IPS DF 4.7 (cell line): ENCODE results near the gene PLCB3.

ENCODE experiments used
- DNase-seq: peaks from one replicate; pipeline ENCODE4 v3.0.0-alpha.2; 2013; ENCODE audit warnings: low spot score; ENCODE audit errors: extremely low read depth

Gene PLCB3

GRCh38 chr11:64220798-64221197 is 30.5 kb upstream of the PLCB3 start:
- no peak for DNase-seq

- no peak for DNase-seq
Observed at GRCh38 chr11:64222651-64223000, 28.7 kb upstream of the PLCB3 start.

GRCh38 chr11:64223001-64223651 is 28.2 kb upstream of the PLCB3 start:
- DNase-seq: no peak

- DNase-seq: no peak
Observed at GRCh38 chr11:64224151-64224890, 27.0 kb upstream of the PLCB3 start.

GRCh38 chr11:64224891-64225607 is 26.3 kb upstream of the PLCB3 start:
- DNase-seq: no peak

GRCh38 chr11:64225608-64226506 is 25.5 kb upstream of the PLCB3 start, which contains the start of the genes NUDT22 and TRPT1:
Gene NUDT22 (plus strand): TSS chr11:64226274. CDS start chr11:64226653, 379 bp downstream.
Gene TRPT1 (minus strand): TSS chr11:64226186. CDS start chr11:64225860, 326 bp downstream.
- no peak for DNase-seq

GRCh38 chr11:64226507-64227051 is 24.8 kb upstream of the PLCB3 start:
- no peak for DNase-seq

- DNase-seq: no peak
Observed at GRCh38 chr11:64227405-64227956, 23.8 kb upstream of the PLCB3 start.

- no peak for DNase-seq
Observed at GRCh38 chr11:64229090-64229743, 22.1 kb upstream of the PLCB3 start.

- DNase-seq: no peak
Observed at GRCh38 chr11:64229744-64230170, 21.6 kb upstream of the PLCB3 start.

GRCh38 chr11:64230171-64230984 is 21.0 kb upstream of the PLCB3 start, which contains the start of gene DNAJC4:
Gene DNAJC4 (plus strand): TSS chr11:64230548. CDS start chr11:64230855, 307 bp downstream.
- DNase-seq: no peak

GRCh38 chr11:64230985-64231365 is 20.4 kb upstream of the PLCB3 start:
- DNase-seq: no peak

- DNase-seq: no peak
Observed at GRCh38 chr11:64231546-64231945, 19.8 kb upstream of the PLCB3 start.

- DNase-seq: no peak
Observed at GRCh38 chr11:64232182-64232966, 19.0 kb upstream of the PLCB3 start.

GRCh38 chr11:64232967-64233315 is 18.4 kb upstream of the PLCB3 start:
- DNase-seq: no peak

GRCh38 chr11:64233913-64234586 is 17.3 kb upstream of the PLCB3 start, which contains the start of gene VEGFB:
Gene VEGFB (plus strand): TSS chr11:64234584. CDS start chr11:64234834, 250 bp downstream.
- DNase-seq: no peak

GRCh38 chr11:64234647-64235379 is 16.5 kb upstream of the PLCB3 start:
- DNase-seq: no peak
